MM.1S (cell line): ENCODE measurements around the gene MZB1.
"Not testable (repeated sequence)": the region's sequence is repeated elsewhere in the genome, so short reads cannot be mapped to it uniquely, and the experiment has no call there.

ENCODE experiments used
- EZH2phosphoT487 ChIP-seq: fragments of 300-600 bp; sonication (generic); IDR thresholded peaks from 2 replicates; pipeline ENCODE4 v1.6.1; 2018; ENCODE audit warnings: antibody characterized with exemption, low read length
- TF ChIP-seq, protein P1 (sequence below): fragments of 300-600 bp; sonication (generic); IDR thresholded peaks from 2 replicates; pipeline ENCODE4 v1.5.1; 2016; ENCODE audit warnings: antibody characterized with exemption, low read length, mixed read lengths

DNA sequence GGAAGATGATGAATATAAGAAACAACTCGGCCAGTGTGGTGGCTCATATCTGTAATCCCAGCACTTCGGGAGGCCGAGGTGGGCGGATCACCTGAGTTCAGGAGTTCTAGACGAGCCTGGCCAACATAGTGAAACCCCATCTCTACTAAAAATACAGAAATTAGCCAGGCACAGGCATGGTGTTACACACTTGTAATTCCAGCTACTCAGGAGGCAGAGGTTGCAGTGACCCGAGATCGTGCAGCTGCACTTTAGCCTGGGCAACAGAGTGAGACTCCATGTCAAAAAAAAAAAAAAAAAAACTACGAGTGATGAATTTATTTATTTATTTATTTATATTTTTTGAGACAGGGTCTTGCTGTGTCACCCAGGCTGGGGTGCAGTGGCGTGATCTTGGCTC lies 41.9 kb downstream of the MZB1 start:
- TF ChIP-seq, protein P1, sequence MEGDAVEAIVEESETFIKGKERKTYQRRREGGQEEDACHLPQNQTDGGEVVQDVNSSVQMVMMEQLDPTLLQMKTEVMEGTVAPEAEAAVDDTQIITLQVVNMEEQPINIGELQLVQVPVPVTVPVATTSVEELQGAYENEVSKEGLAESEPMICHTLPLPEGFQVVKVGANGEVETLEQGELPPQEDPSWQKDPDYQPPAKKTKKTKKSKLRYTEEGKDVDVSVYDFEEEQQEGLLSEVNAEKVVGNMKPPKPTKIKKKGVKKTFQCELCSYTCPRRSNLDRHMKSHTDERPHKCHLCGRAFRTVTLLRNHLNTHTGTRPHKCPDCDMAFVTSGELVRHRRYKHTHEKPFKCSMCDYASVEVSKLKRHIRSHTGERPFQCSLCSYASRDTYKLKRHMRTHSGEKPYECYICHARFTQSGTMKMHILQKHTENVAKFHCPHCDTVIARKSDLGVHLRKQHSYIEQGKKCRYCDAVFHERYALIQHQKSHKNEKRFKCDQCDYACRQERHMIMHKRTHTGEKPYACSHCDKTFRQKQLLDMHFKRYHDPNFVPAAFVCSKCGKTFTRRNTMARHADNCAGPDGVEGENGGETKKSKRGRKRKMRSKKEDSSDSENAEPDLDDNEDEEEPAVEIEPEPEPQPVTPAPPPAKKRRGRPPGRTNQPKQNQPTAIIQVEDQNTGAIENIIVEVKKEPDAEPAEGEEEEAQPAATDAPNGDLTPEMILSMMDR = not testable (repeated sequence)
- TF ChIP-seq EZH2phosphoT487 = not testable (repeated sequence)
